A549 (cell line): Measurements from ENCODE around the gene NUP188. TPM values are rescaled to one million over a fixed set of nuclear protein-coding genes. Genes with fewer than 3 reads are reported as not detected.

ENCODE experiments used
- ATAC-seq, 2 experiments: fragments of 200-7000 bp in 1 of 2; fragments of >200 bp in 1 of 2; cut with Nextera tagmentation in 1 of 2; cut with Tn5 transposase in 1 of 2; 3 replicates each; pipeline versions ENCODE4 v1.8.0 to v1.9.1; 2018 to 2020; ENCODE audit warnings: mild to moderate bottlenecking in 1 of 2, moderate library complexity in 1 of 2
- CTCF ChIA-PET: fragments of 300-600 bp; sonication (Branson Sonifier 250); formaldehyde crosslinking; extraction: SDS; loops from one replicate; lab custom pipeline; 2021; ENCODE audit warnings: antibody characterized with exemption, inconsistent platforms; lab: Yijun Ruan, JAX
- POLR2A ChIA-PET: fragments of 350-600 bp; formaldehyde crosslinking; extraction: SDS; loops from one replicate; lab custom pipeline; 2021; ENCODE audit warnings: antibody characterized with exemption, inconsistent platforms; lab: Yijun Ruan, JAX
- DNase-seq, 2 experiments: peaks; one replicate each; pipeline versions ENCODE4 v3.0.0 to v3.0.0-alpha.2; 2011 to 2016; ENCODE audit warnings: low read depth in 1 of 2, low spot score in 1 of 2
- FAIRE-seq: peaks from 2 replicates; lab custom pipeline; 2011; peaks lifted over from hg19 to GRCh38; lab: Jason Lieb, UNC
- H3K27ac ChIP-seq, 2 experiments: fragments of >200 bp; sonication (Bioruptor Twin); formaldehyde crosslinking; 3 replicates each; pipeline ENCODE4 v1.5.1; 2016 to 2017
- H3K4me1 ChIP-seq: fragments of >200 bp; sonication (Bioruptor Twin); formaldehyde crosslinking; 3 replicates; pipeline ENCODE4 v1.6.1; 2016
- H3K4me2 ChIP-seq: fragments of >200 bp; sonication (Bioruptor Twin); formaldehyde crosslinking; 3 replicates; pipeline ENCODE4 v1.6.1; 2016
- H3K4me3 ChIP-seq: fragments of >200 bp; sonication (Bioruptor Twin); formaldehyde crosslinking; 3 replicates; pipeline ENCODE4 v1.5.1; 2016
- H3K9me3 ChIP-seq: fragments of >200 bp; sonication (Bioruptor Twin); formaldehyde crosslinking; 3 replicates; pipeline ENCODE4 v1.6.1; 2016
- ATOH8 ChIP-seq: fragments of 250-450 bp; sonication (Bioruptor Pico); IDR thresholded peaks from 2 replicates; pipeline ENCODE4 v1.5.0; 2020; ENCODE audit warnings: low read depth, mild to moderate bottlenecking, moderate library complexity
- CBX2 ChIP-seq: fragments of 200-600 bp; sonication (generic); IDR thresholded peaks from 2 replicates; pipeline ENCODE4 v1.6.1; 2016; ENCODE audit warnings: low read depth, mild to moderate bottlenecking, borderline replicate concordance
- CEBPB ChIP-seq, 2 experiments: fragments of >200 bp in 1 of 2; sonication (Bioruptor Twin) in 1 of 2; formaldehyde crosslinking in 1 of 2; IDR thresholded peaks; 2 replicates each; pipeline ENCODE4 v1.6.1; 2012 to 2016
- CHD4 ChIP-seq: fragments of 200-600 bp; sonication (generic); IDR thresholded peaks from 2 replicates; pipeline ENCODE4 v1.6.1; 2016; ENCODE audit warnings: antibody characterized with exemption, mild to moderate bottlenecking, borderline replicate concordance
- CTCF ChIP-seq: fragments of >200 bp; sonication (Bioruptor Twin); formaldehyde crosslinking; IDR thresholded peaks from 3 replicates; pipeline ENCODE4 v1.5.1; 2016
- E2F6 ChIP-seq: IDR thresholded peaks from 2 replicates; pipeline ENCODE4 v1.6.1; 2012; ENCODE audit warnings: low read depth, borderline replicate concordance
- EHMT2 ChIP-seq: fragments of 200-600 bp; sonication (generic); IDR thresholded peaks from 2 replicates; pipeline ENCODE4 v1.6.1; 2016; ENCODE audit warnings: antibody characterized with exemption, low read depth, mild to moderate bottlenecking, moderate library complexity
- GATA3 ChIP-seq: IDR thresholded peaks from 2 replicates; pipeline ENCODE4 v1.6.1; 2012; ENCODE audit warnings: borderline replicate concordance
- HDAC2 ChIP-seq: fragments of 200-600 bp; sonication (generic); IDR thresholded peaks from 2 replicates; pipeline ENCODE4 v1.6.1; 2016
- HES2 ChIP-seq: fragments of >200 bp; sonication (Bioruptor Twin); formaldehyde crosslinking; IDR thresholded peaks from 2 replicates; pipeline ENCODE4 v1.6.1; 2016
- HEYL ChIP-seq: fragments of 250-450 bp; sonication (Bioruptor Pico); IDR thresholded peaks from 2 replicates; pipeline ENCODE4 v1.8.0; 2021; ENCODE audit warnings: mild to moderate bottlenecking, moderate library complexity
- HMGXB4 ChIP-seq: fragments of 250-450 bp; sonication (Bioruptor Pico); IDR thresholded peaks from 2 replicates; pipeline ENCODE4 v1.5.0; 2021; ENCODE audit warnings: mild to moderate bottlenecking, moderate library complexity, borderline replicate concordance
- HOXA7 ChIP-seq: fragments of 250-450 bp; sonication (Bioruptor Pico); IDR thresholded peaks from 2 replicates; pipeline ENCODE4 v1.5.0; 2020; ENCODE audit warnings: mild to moderate bottlenecking, moderate library complexity
- HOXB5 ChIP-seq: fragments of 250-450 bp; sonication (Bioruptor Pico); IDR thresholded peaks from 2 replicates; pipeline ENCODE4 v1.5.0; 2020; ENCODE audit warnings: mild to moderate bottlenecking, moderate library complexity
- JUN ChIP-seq, 2 experiments: fragments of >200 bp; sonication (Bioruptor Twin); formaldehyde crosslinking; IDR thresholded peaks; 2 replicates in 1 of 2; 3 replicates in 1 of 2; pipeline ENCODE4 v1.6.1; 2016 to 2017
- KDM1A ChIP-seq: fragments of 200-600 bp; sonication (generic); IDR thresholded peaks from 2 replicates; pipeline ENCODE4 v1.6.1; 2016; ENCODE audit warnings: low read depth, mild to moderate bottlenecking
- MAZ ChIP-seq: fragments of 150-350 bp; IDR thresholded peaks from 2 replicates; pipeline ENCODE4 v1.6.1; 2014; ENCODE audit warnings: antibody characterized with exemption, low read depth, low read length, borderline replicate concordance
- NR3C1 ChIP-seq: fragments of >200 bp; sonication (Bioruptor Twin); formaldehyde crosslinking; IDR thresholded peaks from 3 replicates; pipeline ENCODE4 v1.6.1; 2017
- POLR2AphosphoS2 ChIP-seq: conservative IDR thresholded peaks from 2 replicates; pipeline ENCODE4 v1.6.1; 2012; ENCODE audit warnings: low read length, improper control_type of control experiment, inconsistent platforms
- RAD21 ChIP-seq, 2 experiments: fragments of >200 bp in 1 of 2; sonication (Bioruptor Twin) in 1 of 2; formaldehyde crosslinking in 1 of 2; IDR thresholded peaks in 1 of 2; conservative IDR thresholded peaks in 1 of 2; 2 replicates in 1 of 2; 3 replicates in 1 of 2; pipeline ENCODE4 v1.6.1; 2012 to 2018; ENCODE audit warnings: inconsistent platforms in 1 of 2
- RCOR1 ChIP-seq: fragments of 150-350 bp; IDR thresholded peaks from 2 replicates; pipeline ENCODE4 v1.6.1; 2014; ENCODE audit warnings: antibody characterized with exemption, low read length, low read depth
- RFX5 ChIP-seq: fragments of 450-650 bp; IDR thresholded peaks from 2 replicates; pipeline ENCODE4 v1.7.1; 2014; ENCODE audit warnings: antibody characterized with exemption, mild to moderate bottlenecking, moderate library complexity
- SMC3 ChIP-seq: fragments of >200 bp; sonication (Bioruptor Twin); formaldehyde crosslinking; IDR thresholded peaks from 3 replicates; pipeline ENCODE4 v1.6.1; 2018; ENCODE audit warnings: inconsistent platforms
- USF2 ChIP-seq: fragments of 450-650 bp; IDR thresholded peaks from 2 replicates; pipeline ENCODE4 v1.6.1; 2014; ENCODE audit warnings: antibody characterized with exemption
- WGBS: methylation state at CpG from one replicate; pipeline ENCODE4 v1.1.6; 2017; ENCODE audit errors: missing lambda C conversion rate; 5-methylcytosine and 5-hydroxymethylcytosine counted together
- polyA plus RNA-seq, 4 experiments: library from polyadenylated mRNA; depleted of rRNA in 3 of 4; stranded (reverse); fragments of >200 nt; fragmentation: RNase III in 1 of 4; extraction: RNeasy Plus Mini Kit Qiagen cat#74134 plus additional on column Dnase treatment in 1 of 4; gene quantifications; 2 replicates in 3 of 4; 3 replicates in 1 of 4; pipeline ENCODE4 v1.2.3, GENCODE V29; 2011 to 2017

The NUP188 gene
- polyA plus RNA-seq, 2 of the 4 experiments (the other 2 are of a cell fraction), result 33.2 to 52.3 TPM

- TF ChIP-seq HOXA7 (no peak), RAD21 (conservative IDR thresholded peaks at IDR 0.05 in 1 of 2, IDR thresholded peaks at IDR 0.05 in 1 of 2) (peak in 1 of 2 experiments; percentile 24; a peak in 1 of 5 replicates)
- Histone ChIP-seq H3K27ac (no peak overlapping the region), H3K4me2 (no peak overlapping the region), H3K4me1 (no peaks in the 10 kb centered on the region; the same call in 2 of the 3 replicates), H3K4me3 (no peak overlapping the region), H3K9me3 (no peaks in the 10 kb centered on the region)
- ChIA-PET POLR2A (no interaction called here), CTCF (interaction anchor here (1.0 to 7.3 kb wide), 6 partner anchors 9 to 163 kb away, joined by 3 to 64 read pairs (median 4); no protein-coding TSS in a partner anchor)
- DNase-seq, result peak in 1 of 2 experiments; percentile 43
- no peak for FAIRE-seq
- 89% methylated on average over 7 of the region's 7 CpGs for WGBS
- peak; percentile 82 to 86; a peak in 5 of 6 replicates for ATAC-seq
These were observed 45.5 kb downstream of the NUP188 start for GRCh38 chr9:128992995-128993394.

GRCh38 chr9:128995791-128996190 is 48.3 kb downstream of the NUP188 start:
- no peaks in the 10 kb centered on the region for H3K4me1 ChIP-seq
- TF ChIP-seq POLR2AphosphoS2 (no peak), GATA3 (no peak), NR3C1 (no peak), E2F6 (no peak), EHMT2 (no peak), RCOR1 (no peak), HOXB5 (CRISPR knock-in tag) (no peak), HES2 (no peak), CTCF (no peak), HDAC2 (no peak), HMGXB4 (CRISPR knock-in tag) (no peak), USF2 (no peak), HEYL (CRISPR knock-in tag) (no peak), CBX2 (no peak), CEBPB (IDR thresholded peaks at IDR 0.05) (no peak)
- no peak overlapping the region for H3K27ac ChIP-seq
- CTCF ChIA-PET, result interaction anchor here (1.6 to 7.3 kb wide), 2 partner anchors 12 to 67 kb away, joined by 5 to 64 read pairs; no protein-coding TSS in a partner anchor
- H3K4me3 ChIP-seq, result no peak overlapping the region
- H3K4me2 ChIP-seq, result no peak overlapping the region
- POLR2A ChIA-PET, result no interaction called here
- H3K9me3 ChIP-seq, result no peaks in the 10 kb centered on the region
- FAIRE-seq (no peak), DNase-seq (no peak), ATAC-seq (no peak)
- 96% methylated on average over 5 of the region's 5 CpGs for WGBS

- FAIRE-seq (no peak), ATAC-seq (no peak), DNase-seq (no peak)
- Histone ChIP-seq H3K4me2 (no peak overlapping the region), H3K27ac (no peak overlapping the region), H3K9me3 (no peaks in the 10 kb centered on the region), H3K4me1 (no peaks in the 10 kb centered on the region), H3K4me3 (no peak overlapping the region)
- WGBS, result 90% methylated on average over 5 of the region's 6 CpGs
- POLR2A ChIA-PET, result interaction anchor here (0.6 kb wide), 1 partner anchor 33 kb away, joined by 5 read pairs; no protein-coding TSS in a partner anchor
- CTCF ChIA-PET, result interaction anchor here (1.0 to 7.3 kb wide), 3 partner anchors 9 to 182 kb away, joined by 4 to 64 read pairs (median 4); no protein-coding TSS in a partner anchor
- TF ChIP-seq JUN (IDR thresholded peaks at IDR 0.05) (no peak), CBX2 (no peak), HMGXB4 (CRISPR knock-in tag) (no peak), ATOH8 (no peak), E2F6 (no peak), KDM1A (no peak), HOXB5 (CRISPR knock-in tag) (no peak), RFX5 (no peak), SMC3 (no peak), CHD4 (no peak), MAZ (no peak)
These were observed 51.0 kb downstream of the NUP188 start for GRCh38 chr9:128998462-128998861.
